Cardiac fibroblast (primary cell): ENCODE data around the gene COBL.

Experiments used
- DNase-seq, 2 donors: peaks; one replicate each; pipeline versions ENCODE4 v3.0.0 to v3.0.0-alpha.2; 2010; ENCODE audit warnings: low read depth in 2 of 2
- H3K4me3 ChIP-seq, 2 donors: replicated peaks in 1 of 2; 1 replicate in 1 of 2; 2 replicates in 1 of 2; pipeline ENCODE4 v1.5.1; 2011; ENCODE audit warnings: low read depth in 2 of 2, low read length in 2 of 2, mild to moderate bottlenecking in 2 of 2, moderate library complexity in 1 of 2
- CTCF ChIP-seq: IDR thresholded peaks from one replicate; pipeline ENCODE4 v1.5.1; 2011; ENCODE audit warnings: low read depth, mild to moderate bottlenecking, low read length, inconsistent platforms

COBL gene

GRCh38 chr7:51312951-51313737 lies 3.5 kb downstream of the COBL start:
- no peak overlapping the region for H3K4me3 ChIP-seq
- DNase-seq = no peak
- no peak for TF ChIP-seq CTCF

GRCh38 chr7:51311166-51311565 lies 5.4 kb downstream of the COBL start:
- no peak for TF ChIP-seq CTCF
- no peak for DNase-seq
- H3K4me3 ChIP-seq = no peak overlapping the region

- DNase-seq = no peak
- no peak for TF ChIP-seq CTCF
- no peak overlapping the region for H3K4me3 ChIP-seq
Measured at GRCh38 chr7:51310131-51310583, 6.5 kb downstream of the COBL start.

- no peak overlapping the region for H3K4me3 ChIP-seq
- DNase-seq = no peak
- TF ChIP-seq CTCF = no peak
Measured at GRCh38 chr7:51309361-51310130, 7.1 kb downstream of the COBL start.

DNA sequence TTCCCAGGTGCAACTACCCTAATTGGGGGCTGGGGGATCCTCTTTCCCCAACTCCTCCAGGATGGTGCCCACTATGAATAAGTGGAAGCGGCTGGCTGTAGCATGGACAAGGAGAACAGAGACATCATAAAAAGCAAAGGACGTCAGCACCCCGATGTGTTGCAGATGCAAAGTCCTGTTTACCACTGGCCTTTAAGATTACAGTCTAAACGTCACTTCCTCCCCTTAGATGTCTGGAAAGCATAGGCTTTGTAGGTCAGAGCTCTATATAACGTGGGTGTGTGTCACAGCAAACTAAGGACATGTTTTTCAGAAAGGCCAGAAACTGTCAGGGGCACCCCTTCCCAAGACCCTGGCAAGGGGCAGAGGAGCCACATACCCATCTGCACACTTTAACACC lies 7.9 kb downstream of the COBL start:
- no peak overlapping the region for H3K4me3 ChIP-seq
- no peak for DNase-seq
- no peak for TF ChIP-seq CTCF

DNA sequence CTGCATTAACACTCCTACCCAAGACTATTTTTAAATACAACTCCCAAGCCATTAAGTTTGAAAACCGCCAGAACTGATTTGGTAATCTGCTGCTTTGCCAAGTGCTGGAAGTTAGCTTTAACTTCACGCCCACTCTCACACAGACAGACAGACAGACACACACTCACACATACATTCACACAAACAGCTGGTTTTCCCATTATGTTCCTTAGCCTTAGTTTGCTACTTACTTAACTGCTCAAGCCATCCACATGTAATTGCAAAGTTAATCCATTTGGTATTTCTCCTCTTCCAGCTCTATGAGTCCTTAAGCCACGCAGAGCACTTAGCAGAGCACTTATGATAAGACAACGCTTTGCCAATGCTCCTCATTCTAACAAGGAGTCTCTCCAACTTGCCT lies 8.3 kb downstream of the COBL start:
- H3K4me3 ChIP-seq = no peak overlapping the region
- DNase-seq = peak in 1 of 2 donors; percentile 3
- no peak for TF ChIP-seq CTCF
